Cerebellar cortex (tissue), 1 donor: ENCODE measurements around the gene SERPINA5.

ENCODE experiments used
- DNase-seq: peaks from one replicate; pipeline ENCODE4 v3.0.0-alpha.2; 2015; ENCODE audit warnings: low spot score

The SERPINA5 gene

GRCh38 chr14:94548999-94549985 lies 31.9 kb upstream of the SERPINA5 start:
- DNase-seq = peak; percentile 18

GRCh38 chr14:94550041-94550440 lies 31.2 kb upstream of the SERPINA5 start:
- no peak for DNase-seq

- no peak for DNase-seq
Observed at GRCh38 chr14:94555991-94556390, 25.2 kb upstream of the SERPINA5 start.

- no peak for DNase-seq
Observed at GRCh38 chr14:94557327-94557726, 23.9 kb upstream of the SERPINA5 start.

- DNase-seq = no peak
Observed at GRCh38 chr14:94558842-94559241, 22.4 kb upstream of the SERPINA5 start.

GRCh38 chr14:94559638-94560290 lies 21.5 kb upstream of the SERPINA5 start:
- DNase-seq = no peak

GRCh38 chr14:94560291-94560665 lies 20.9 kb upstream of the SERPINA5 start:
- DNase-seq = no peak

GRCh38 chr14:94560751-94561655 lies 20.2 kb upstream of the SERPINA5 start, which contains the start of gene SERPINA4:
TSS of gene SERPINA4 (plus strand) at chr14:94561442. CDS start at chr14:94563483, 2,041 bp downstream.
- DNase-seq = no peak

GRCh38 chr14:94561656-94562010 lies 19.6 kb upstream of the SERPINA5 start:
- DNase-seq = no peak

- no peak for DNase-seq
Observed at GRCh38 chr14:94562022-94562421, 19.2 kb upstream of the SERPINA5 start.

GRCh38 chr14:94562941-94563883 lies 18.0 kb upstream of the SERPINA5 start:
- no peak for DNase-seq

- no peak for DNase-seq
Observed at GRCh38 chr14:94564381-94564780, 16.8 kb upstream of the SERPINA5 start.

GRCh38 chr14:94568186-94568585 lies 13.0 kb upstream of the SERPINA5 start:
- no peak for DNase-seq

GRCh38 chr14:94569381-94570001 lies 11.7 kb upstream of the SERPINA5 start:
- DNase-seq = no peak

GRCh38 chr14:94570002-94570400 lies 11.2 kb upstream of the SERPINA5 start:
- DNase-seq = no peak

GRCh38 chr14:94570440-94570839 lies 10.8 kb upstream of the SERPINA5 start:
- no peak for DNase-seq

- DNase-seq = peak; percentile 0
Observed at GRCh38 chr14:94571395-94571794, 9.8 kb upstream of the SERPINA5 start.

GRCh38 chr14:94571950-94572349 lies 9.3 kb upstream of the SERPINA5 start:
- DNase-seq = no peak

GRCh38 chr14:94572637-94573303 lies 8.5 kb upstream of the SERPINA5 start:
- no peak for DNase-seq
